ENCODE results near the gene PRPS1. TPM values are rescaled to one million over a fixed set of nuclear protein-coding genes. Genes with fewer than 3 reads are reported as not detected.

The PRPS1 gene
- total RNA-seq, 1 experiment from 2014 or later: 126 TPM

GRCh38 chrX:107619885-107620322 is 8.4 kb upstream of the PRPS1 start (continued):
- TF ChIP-seq PRDM15 (CRISPR knock-in tag; IDR thresholded peaks at IDR 0.05): no peak

- Mint-ChIP-seq H3K27ac (no peak overlapping the region), H3K4me1 (peaks cover 12% of the 10 kb centered on the region), H3K27me3 (ENCODE audit: low read depth) (no peaks in the 10 kb centered on the region; the same call in 1 of the 2 replicates), H3K4me3 (no peak overlapping the region), H3K9me3 (peaks cover 6% of the 10 kb centered on the region; the same call in 1 of the 2 replicates), H3K36me3 (no peaks in the 10 kb centered on the region)
- POLR2A ChIA-PET: no interaction called here
- DNase-seq (ENCODE audit: low spot score): no peak
- ATAC-seq: no peak
- CTCF ChIA-PET: no interaction called here
- TF ChIP-seq ATF6 (CRISPR knock-in tag; IDR thresholded peaks at IDR 0.05) (no peak), MYBL2 (CRISPR knock-in tag; IDR thresholded peaks at IDR 0.05) (no peak), ZBTB43 (CRISPR knock-in tag; IDR thresholded peaks at IDR 0.05) (no peak), USF2 (CRISPR knock-in tag; IDR thresholded peaks at IDR 0.05) (no peak), ZBTB21 (CRISPR knock-in tag; IDR thresholded peaks at IDR 0.05; ENCODE audit: borderline replicate concordance) (no peak), IRF2 (CRISPR knock-in tag; IDR thresholded peaks at IDR 0.05; ENCODE audit: borderline replicate concordance, low read depth) (no peak), ZMAT4 (CRISPR knock-in tag; IDR thresholded peaks at IDR 0.05) (no peak)
Observed at GRCh38 chrX:107624893-107625292, 3.4 kb upstream of the PRPS1 start.

GRCh38 chrX:107625739-107626138 is 2.6 kb upstream of the PRPS1 start:
- H3K36me3 Mint-ChIP-seq: no peaks in the 10 kb centered on the region
- ATAC-seq (no peak), DNase-seq (ENCODE audit: low spot score) (no peak)
- H3K27me3 Mint-ChIP-seq (ENCODE audit: low read depth): no peaks in the 10 kb centered on the region; the same call in 1 of the 2 replicates
- peaks cover 20% of the 10 kb centered on the region for H3K4me1 Mint-ChIP-seq
- H3K4me3 Mint-ChIP-seq: no peak overlapping the region
- peaks cover 6% of the 10 kb centered on the region; the same call in 1 of the 2 replicates for H3K9me3 Mint-ChIP-seq
- no peak overlapping the region for H3K27ac Mint-ChIP-seq
- CTCF ChIA-PET: interaction anchor here (0.5 kb wide), 1 partner anchor 159 kb away, joined by 3 read pairs; no protein-coding TSS in a partner anchor
- POLR2A ChIA-PET: no interaction called here
- TF ChIP-seq PRRX2 (CRISPR knock-in tag; IDR thresholded peaks at IDR 0.05) (no peak), ESRRA (CRISPR knock-in tag; IDR thresholded peaks at IDR 0.05; ENCODE audit: borderline replicate concordance) (no peak), EMX1 (CRISPR knock-in tag; IDR thresholded peaks at IDR 0.05) (no peak), SP1 (CRISPR knock-in tag; conservative IDR thresholded peaks at IDR 0.05) (no peak), GABPB1 (CRISPR knock-in tag; IDR thresholded peaks at IDR 0.05) (no peak), ZSCAN18 (CRISPR knock-in tag; IDR thresholded peaks at IDR 0.05) (no peak), E2F1 (CRISPR knock-in tag; IDR thresholded peaks at IDR 0.05) (no peak), KAT7 (CRISPR knock-in tag; IDR thresholded peaks at IDR 0.05; ENCODE audit: borderline replicate concordance) (no peak), ARID4B (CRISPR knock-in tag; IDR thresholded peaks at IDR 0.05; ENCODE audit: borderline replicate concordance) (no peak)
